ENCODE measurements around the gene PIP4K2A. TPM values are rescaled to one million over a fixed set of nuclear protein-coding genes. Genes with fewer than 3 reads are reported as not detected.

The PIP4K2A gene
- total and polyA plus RNA-seq, 2 of the 8 experiments (the other 6 are each of a cell fraction or from before 2014, with no cell fraction given), result 19.0 to 60.9 TPM

- no peak overlapping the region for H3K27ac ChIP-seq (ENCODE audit: low read depth, low read length)
- no peaks in the 10 kb centered on the region for H3K23me2 ChIP-seq (ENCODE audit: low read depth, low read length)
- no peaks in the 10 kb centered on the region; a peak in 1 of 4 replicates for H3K9me3 ChIP-seq (ENCODE audit: insufficient read depth in 2 of 2, low read depth in 1 of 2, low read length in 1 of 2)
- no peak overlapping the region for H3K23ac ChIP-seq (ENCODE audit: insufficient read length)
- H3K4ac ChIP-seq (replicated peaks; ENCODE audit: insufficient read length, low read depth, low read length), result no peak overlapping the region
- H3K4me2 ChIP-seq (ENCODE audit: insufficient read depth in 1 of 2, low read depth in 2 of 2, low read length in 2 of 2), result no peak overlapping the region
- H3K9ac ChIP-seq (replicated peaks in 1 of 4; ENCODE audit: extremely low read depth in 1 of 4, low read depth in 3 of 4, low read length in 3 of 4), result no peak overlapping the region
- no peak overlapping the region for H2BK20ac ChIP-seq (ENCODE audit: low read length)
- H2BK120ac ChIP-seq (replicated peaks; ENCODE audit: low read depth, low read length), result no peak overlapping the region
- no peak overlapping the region for H3K14ac ChIP-seq (ENCODE audit: insufficient read length)
- WGBS, 2 experiments (ENCODE audit: extremely low coverage in 1 of 2, insufficient coverage in 1 of 2, insufficient read length in 1 of 2, insufficient replicate concordance in 2 of 2, low coverage in 1 of 2, low lambda C conversion rate in 2 of 2, missing lambda C conversion rate in 1 of 2), result 97% methylated on average over 7 of the region's 8 CpGs; no CpG with 5 or more reads in 1 of the 2 experiments
- H4K20me1 ChIP-seq (replicated peaks in 1 of 2; ENCODE audit: control insufficient read depth in 1 of 2, insufficient read depth in 2 of 2, low read length in 2 of 2), result no peaks in the 10 kb centered on the region
- H3K79me1 ChIP-seq (ENCODE audit: low read depth, low read length), result no peaks in the 10 kb centered on the region
- DNase-seq (ENCODE audit: low read depth in 1 of 2, low spot score in 2 of 2), result no peak
- TF ChIP-seq EZH2 (IDR thresholded peaks at IDR 0.05; ENCODE audit: low read depth, low read length, severe bottlenecking) (no peak), TCF12 (IDR thresholded peaks at IDR 0.05; ENCODE audit: low read depth, low read length) (no peak), SP4 (IDR thresholded peaks at IDR 0.05; ENCODE audit: low read length) (no peak), E2F6 (IDR thresholded peaks at IDR 0.05) (no peak), TBP (IDR thresholded peaks at IDR 0.05; ENCODE audit: low read depth, low read length) (no peak), HDAC6 (IDR thresholded peaks at IDR 0.05; ENCODE audit: low read depth, low read length) (no peak), CTBP2 (IDR thresholded peaks at IDR 0.05; ENCODE audit: borderline replicate concordance, insufficient read depth, insufficient read length, low read length) (no peak), GABPA (IDR thresholded peaks at IDR 0.05; ENCODE audit: borderline replicate concordance, insufficient read depth, low read length) (no peak), KDM4A (IDR thresholded peaks at IDR 0.05; ENCODE audit: low read depth, low read length, severe bottlenecking) (no peak), RBBP5 (IDR thresholded peaks at IDR 0.05; ENCODE audit: borderline replicate concordance, low read depth, low read length) (no peak)
- H3K27me3 ChIP-seq (replicated peaks in 1 of 4; ENCODE audit: control insufficient read depth in 3 of 4, extremely low read depth in 1 of 4, insufficient read depth in 3 of 4, low read length in 3 of 4), result no peaks in the 10 kb centered on the region
- no peak for FAIRE-seq
- H4K91ac ChIP-seq (replicated peaks; ENCODE audit: insufficient read length, low read length), result no peak overlapping the region
- H2AK5ac ChIP-seq (ENCODE audit: low read depth, low read length), result no peak overlapping the region
- no peak overlapping the region for H3K4me3 ChIP-seq (ENCODE audit: extremely low read depth in 1 of 4, insufficient read depth in 2 of 4, low read depth in 3 of 4, low read length in 4 of 4)
- ChIA-PET POLR2A (ENCODE audit: partially characterized antibody) (no interaction called here), CTCF (ENCODE audit: partially characterized antibody) (interaction anchor here (0.6 to 3.0 kb wide), 2 partner anchors 88 to 453 kb away, joined by 3 to 9 read pairs; no protein-coding TSS in a partner anchor)
- H3K18ac ChIP-seq (ENCODE audit: extremely low read depth, low read length), result no peak overlapping the region
- H3K56ac ChIP-seq (replicated peaks; ENCODE audit: insufficient read length, low read depth, low read length), result no peak overlapping the region
- H2BK15ac ChIP-seq (ENCODE audit: low read length), result no peak overlapping the region
- H2AFZ ChIP-seq (ENCODE audit: low read length), result no peak overlapping the region
- H2BK5ac ChIP-seq (ENCODE audit: low read depth, low read length), result no peak overlapping the region
- no peaks in the 10 kb centered on the region for H3K4me1 ChIP-seq (replicated peaks in 1 of 4; ENCODE audit: control insufficient read depth in 3 of 4, insufficient read depth in 4 of 4, low read length in 3 of 4)
- H3K36me3 ChIP-seq (ENCODE audit: control insufficient read depth in 2 of 4, insufficient read depth in 4 of 4, low read length in 3 of 4), result peaks cover 4 to 31% (median 17%) of the 10 kb centered on the region in 4 experiments; a peak in 6 of 8 replicates
- H4K8ac ChIP-seq (ENCODE audit: extremely low read depth, insufficient read depth, low read length), result no peak overlapping the region
- H3K79me2 ChIP-seq (ENCODE audit: control insufficient read depth in 1 of 2, insufficient read depth in 2 of 2, low read length in 2 of 2), result no peaks in the 10 kb centered on the region
- H2BK12ac ChIP-seq (ENCODE audit: low read depth, low read length), result no peak overlapping the region
- H4K5ac ChIP-seq (ENCODE audit: insufficient read length, low read depth, low read length), result no peak overlapping the region
Observed at GRCh38 chr10:22536620-22537019, 177.8 kb downstream of the PIP4K2A start.

Measured in H1 (cell line).